HepG2 (cell line): Measurements from ENCODE around the gene CFAP73. TPM values are rescaled to one million over a fixed set of nuclear protein-coding genes. Genes with fewer than 3 reads are reported as not detected.

Experiments used
- ATF5 ChIP-seq: sonication (generic); formaldehyde crosslinking; IDR thresholded peaks from 2 replicates; pipeline ENCODE4 v1.4.0; 2020; ENCODE audit warnings: mild to moderate bottlenecking, low read depth, missing genetic modification reagents
- BCL6 ChIP-seq: IDR thresholded peaks from 2 replicates; pipeline ENCODE4 v1.6.1; 2016; ENCODE audit warnings: missing genetic modification reagents, missing compliant biosample characterization
- CBX2 ChIP-seq, 2 experiments: fragments of 200-600 bp in 1 of 2; sonication (generic); formaldehyde crosslinking in 1 of 2; IDR thresholded peaks; 2 replicates each; pipeline versions ENCODE4 v1.7.0 to v1.8.1; 2018 to 2022; ENCODE audit warnings: low read depth in 2 of 2, low read length in 1 of 2, mild to moderate bottlenecking in 1 of 2, missing genetic modification reagents in 1 of 2
- FUBP1 ChIP-seq: sonication (generic); formaldehyde crosslinking; IDR thresholded peaks from 2 replicates; pipeline ENCODE4 v1.5.1; 2020; ENCODE audit warnings: missing genetic modification reagents, mild to moderate bottlenecking, borderline replicate concordance
- GATA4 ChIP-seq: sonication (generic); IDR thresholded peaks from 2 replicates; pipeline ENCODE4 v1.6.1; 2016; ENCODE audit warnings: antibody characterized with exemption, low read depth, borderline replicate concordance
- MTA3 ChIP-seq: sonication (generic); formaldehyde crosslinking; IDR thresholded peaks from 2 replicates; pipeline ENCODE4 v1.4.0; 2020; ENCODE audit warnings: missing genetic modification reagents
- MYNN ChIP-seq: sonication (generic); formaldehyde crosslinking; IDR thresholded peaks from 2 replicates; pipeline ENCODE4 v1.4.0; 2020; ENCODE audit warnings: mild to moderate bottlenecking, low read depth, missing genetic modification reagents
- NCOA2 ChIP-seq: sonication (generic); formaldehyde crosslinking; IDR thresholded peaks from 2 replicates; pipeline ENCODE4 v1.8.0; 2022; ENCODE audit warnings: inconsistent platforms
- NR0B2 ChIP-seq: sonication (generic); formaldehyde crosslinking; IDR thresholded peaks from 2 replicates; pipeline ENCODE4 v1.4.0; 2020; ENCODE audit warnings: mild to moderate bottlenecking, missing genetic modification reagents
- PRMT3 ChIP-seq: sonication (generic); formaldehyde crosslinking; IDR thresholded peaks from 2 replicates; pipeline ENCODE4 v1.8.1; 2022; ENCODE audit warnings: low read depth, mild to moderate bottlenecking, moderate library complexity, missing genetic modification reagents, borderline replicate concordance
- TBL1XR1 ChIP-seq: fragments of 150-350 bp; IDR thresholded peaks from 2 replicates; pipeline ENCODE4 v1.6.1; 2014; ENCODE audit warnings: borderline replicate concordance, low read length; ENCODE audit not compliant: partially characterized antibody
- ZFP90 ChIP-seq: sonication (generic); formaldehyde crosslinking; IDR thresholded peaks from 2 replicates; pipeline ENCODE4 v1.8.0; 2022; ENCODE audit warnings: missing genetic modification reagents, mild to moderate bottlenecking, inconsistent platforms, borderline replicate concordance
- ZHX1 ChIP-seq: sonication (generic); formaldehyde crosslinking; IDR thresholded peaks from 2 replicates; pipeline ENCODE4 v1.8.1; 2022; ENCODE audit warnings: low read depth, mild to moderate bottlenecking, missing genetic modification reagents
- ZNF160 ChIP-seq: sonication (generic); formaldehyde crosslinking; IDR thresholded peaks from 2 replicates; pipeline ENCODE4 v1.8.0; 2022; ENCODE audit warnings: mild to moderate bottlenecking, inconsistent platforms, missing genetic modification reagents
- ZNF749 ChIP-seq: sonication (generic); formaldehyde crosslinking; IDR thresholded peaks from 2 replicates; pipeline ENCODE4 v1.8.0; 2022; ENCODE audit warnings: mild to moderate bottlenecking, missing genetic modification reagents, moderate library complexity, borderline replicate concordance
- ZNF782 ChIP-seq: sonication (generic); formaldehyde crosslinking; IDR thresholded peaks from 2 replicates; pipeline ENCODE4 v1.4.0; 2020; ENCODE audit warnings: missing genetic modification reagents, mild to moderate bottlenecking, borderline replicate concordance
- ZNF800 ChIP-seq: sonication (generic); formaldehyde crosslinking; IDR thresholded peaks from 2 replicates; pipeline ENCODE4 v1.4.0; 2020; ENCODE audit warnings: missing genetic modification reagents
- polyA plus RNA-seq, 8 experiments: library from polyadenylated mRNA; depleted of rRNA in 3 of 8; stranded (reverse) in 7 of 8; unstranded in 1 of 8; fragments of >200 nt; fragmentation: Illumina TruSeq in 4 of 8; extraction: Trizol in 4 of 8; gene quantifications; 2 replicates each; pipeline versions ENCODE4 v1.2.1 to v1.2.3, GENCODE V29; 2011 to 2016; ENCODE audit warnings: low read depth in 4 of 8, missing spikeins in 1 of 8, mixed read lengths in 1 of 8; ENCODE audit not compliant: insufficient read depth in 1 of 8
- total RNA-seq, 5 experiments: library from RNA; depleted of rRNA; stranded (reverse); fragments of >200 nt; fragmentation: Illumina TruSeq; extraction: Trizol; gene quantifications; 2 replicates each; pipeline ENCODE4 v1.2.3, GENCODE V29; 2016; ENCODE audit warnings: low read depth in 1 of 5

Gene CFAP73
- total and polyA plus RNA-seq, 2 of the 13 experiments (the other 11 are each of a cell fraction or from before 2014, with no cell fraction given), result not detected

GRCh38 chr12:113185180-113186032 lies 35.9 kb downstream of the CFAP73 start, which contains the start of the genes DDX54 and RITA1 (continued):
- no peak for TF ChIP-seq MTA3
- TF ChIP-seq ATF5 (CRISPR knock-in tag), result peak; percentile 50; the same call in 1 of the 2 replicates
- no peak; the same call in 1 of the 2 replicates for TF ChIP-seq ZNF800 (CRISPR knock-in tag)
- peak; percentile 89; the same call in 1 of the 2 replicates for TF ChIP-seq MYNN (CRISPR knock-in tag)
- 0 out of 2 replicates have a peak, but pooled peaks have one; percentile 74 for TF ChIP-seq ZNF782 (CRISPR knock-in tag)
- no peak for TF ChIP-seq ZFP90
- TF ChIP-seq NCOA2 (CRISPR knock-in tag), result no peak
- peak; percentile 83; the same call in 1 of the 2 replicates for TF ChIP-seq ZNF749
- TF ChIP-seq ZNF160 (CRISPR knock-in tag), result peak; percentile 29; the same call in 1 of the 2 replicates
- TF ChIP-seq NR0B2 (CRISPR knock-in tag), result no peak
- TF ChIP-seq PRMT3 (CRISPR knock-in tag), result no peak
- TF ChIP-seq CBX2 (IDR thresholded peaks at IDR 0.05; ENCODE audit: low read depth, low read length), result no peak
- no peak for TF ChIP-seq CBX2 (CRISPR knock-in tag; IDR thresholded peaks at IDR 0.05; ENCODE audit: low read depth)
- 0 out of 2 replicates have a peak, but pooled peaks have one; percentile 4 for TF ChIP-seq FUBP1
- TF ChIP-seq BCL6 (CRISPR knock-in tag), result peak; percentile 36; the same call in 1 of the 2 replicates
- TF ChIP-seq ZHX1 (CRISPR knock-in tag), result peak; percentile 53; the same call in 1 of the 2 replicates
- TF ChIP-seq GATA4, result no peak; the same call in 1 of the 2 replicates
- TF ChIP-seq TBL1XR1, result peak; percentile 40
